Memory B cell (primary cell): ENCODE results near the gene DDX60.
"Not testable (repeated sequence)": the region's sequence is repeated elsewhere in the genome, so short reads cannot be mapped to it uniquely, and the experiment has no call there.

ENCODE experiments used
- ATAC-seq: fragments of 150-1000 bp; cut with Tn5 transposase; 2 replicates; pipeline ENCODE4 v1.10.0; 2021; ENCODE audit warnings: low read depth, mild to moderate bottlenecking, moderate library complexity
- DNase-seq, 2 donors: peaks; one replicate each; pipeline ENCODE4 v3.0.0; 2022; ENCODE audit warnings: low spot score in 2 of 2
- H3K27ac Mint-ChIP-seq: one replicate; pipeline ENCODE4 v1.8.0; 2022; ENCODE audit warnings: mild to moderate bottlenecking, moderate library complexity, mixed read lengths
- H3K27me3 Mint-ChIP-seq: one replicate; pipeline ENCODE4 v1.8.0; 2022; ENCODE audit warnings: mixed read lengths
- H3K36me3 Mint-ChIP-seq: one replicate; pipeline ENCODE4 v1.8.0; 2022; ENCODE audit warnings: mild to moderate bottlenecking, mixed read lengths
- H3K4me1 Mint-ChIP-seq: one replicate; pipeline ENCODE4 v1.8.0; 2022; ENCODE audit warnings: mixed read lengths
- H3K4me3 Mint-ChIP-seq: one replicate; pipeline ENCODE4 v1.8.0; 2022; ENCODE audit warnings: mild to moderate bottlenecking, moderate library complexity, mixed read lengths
- H3K9me3 Mint-ChIP-seq: one replicate; pipeline ENCODE4 v1.8.0; 2022; ENCODE audit warnings: mixed read lengths

The DDX60 gene

GRCh38 chr4:168269896-168270295 is 48.7 kb downstream of the DDX60 start:
- no peaks in the 10 kb centered on the region for H3K4me1 Mint-ChIP-seq
- H3K27ac Mint-ChIP-seq = no peak overlapping the region
- ATAC-seq (no peak), DNase-seq (no peak)
- no peaks in the 10 kb centered on the region for H3K9me3 Mint-ChIP-seq
- no peaks in the 10 kb centered on the region for H3K27me3 Mint-ChIP-seq
- no peak overlapping the region for H3K4me3 Mint-ChIP-seq
- H3K36me3 Mint-ChIP-seq = peaks cover 50% of the 10 kb centered on the region

GRCh38 chr4:168265327-168265726 is 53.2 kb downstream of the DDX60 start:
- no peak for DNase-seq
- Mint-ChIP-seq H3K27ac (no peak overlapping the region), H3K9me3 (no peaks in the 10 kb centered on the region), H3K36me3 (peaks cover 40% of the 10 kb centered on the region), H3K4me1 (no peaks in the 10 kb centered on the region), H3K4me3 (no peak overlapping the region), H3K27me3 (no peaks in the 10 kb centered on the region)
- no peak for ATAC-seq

GRCh38 chr4:168264903-168265302 is 53.6 kb downstream of the DDX60 start:
- DNase-seq (no peak), ATAC-seq (no peak)
- H3K36me3 Mint-ChIP-seq = peaks cover 42% of the 10 kb centered on the region

GRCh38 chr4:168263039-168263438 is 55.5 kb downstream of the DDX60 start:
- H3K36me3 Mint-ChIP-seq = peaks cover 34% of the 10 kb centered on the region
- H3K4me3 Mint-ChIP-seq = no peak overlapping the region
- ATAC-seq = no peak
- DNase-seq = no peak
- H3K27me3 Mint-ChIP-seq = no peaks in the 10 kb centered on the region
- H3K4me1 Mint-ChIP-seq = no peaks in the 10 kb centered on the region
- no peaks in the 10 kb centered on the region for H3K9me3 Mint-ChIP-seq
- no peak overlapping the region for H3K27ac Mint-ChIP-seq

More at GRCh38 chr4:168264903-168265302, 53.6 kb downstream of the DDX60 start:
- no peaks in the 10 kb centered on the region for H3K9me3 Mint-ChIP-seq
- H3K4me3 Mint-ChIP-seq = no peak overlapping the region
- no peak overlapping the region for H3K27ac Mint-ChIP-seq
- H3K27me3 Mint-ChIP-seq = no peaks in the 10 kb centered on the region
- no peaks in the 10 kb centered on the region for H3K4me1 Mint-ChIP-seq

- Mint-ChIP-seq H3K4me1 (peaks cover 3% of the 10 kb centered on the region), H3K9me3 (no peaks in the 10 kb centered on the region), H3K27me3 (no peaks in the 10 kb centered on the region), H3K4me3 (no peak overlapping the region), H3K27ac (no peak overlapping the region), H3K36me3 (peaks cover 34% of the 10 kb centered on the region)
- DNase-seq = no peak
- no peak for ATAC-seq
Observed at GRCh38 chr4:168259096-168259495, 59.5 kb downstream of the DDX60 start.

GRCh38 chr4:168257768-168258167 is 60.8 kb downstream of the DDX60 start:
- H3K4me1 Mint-ChIP-seq = peaks cover 3% of the 10 kb centered on the region
- ATAC-seq (peak; percentile 53), DNase-seq (no peak)
- H3K36me3 Mint-ChIP-seq = peaks cover 40% of the 10 kb centered on the region
- no peaks in the 10 kb centered on the region for H3K9me3 Mint-ChIP-seq
- no peak overlapping the region for H3K27ac Mint-ChIP-seq
- H3K4me3 Mint-ChIP-seq = no peak overlapping the region
- H3K27me3 Mint-ChIP-seq = no peaks in the 10 kb centered on the region

GRCh38 chr4:168248176-168248710 is 70.3 kb downstream of the DDX60 start:
- DNase-seq (no peak), ATAC-seq (no peak)
- Mint-ChIP-seq H3K27me3 (no peaks in the 10 kb centered on the region), H3K4me1 (no peaks in the 10 kb centered on the region), H3K4me3 (no peak overlapping the region), H3K27ac (no peak overlapping the region), H3K36me3 (peaks cover 56% of the 10 kb centered on the region), H3K9me3 (peaks cover 3% of the 10 kb centered on the region)

GRCh38 chr4:168247603-168248002 is 70.9 kb downstream of the DDX60 start:
- no peaks in the 10 kb centered on the region for H3K27me3 Mint-ChIP-seq
- no peaks in the 10 kb centered on the region for H3K4me1 Mint-ChIP-seq
- peaks cover 58% of the 10 kb centered on the region for H3K36me3 Mint-ChIP-seq
- no peak for ATAC-seq
- H3K27ac Mint-ChIP-seq = no peak overlapping the region
- peaks cover 7% of the 10 kb centered on the region for H3K9me3 Mint-ChIP-seq
- no peak overlapping the region for H3K4me3 Mint-ChIP-seq
- no peak for DNase-seq

- Mint-ChIP-seq H3K9me3 (peaks cover 11% of the 10 kb centered on the region), H3K4me3 (no peak overlapping the region), H3K27ac (no peak overlapping the region), H3K4me1 (peaks cover 5% of the 10 kb centered on the region), H3K27me3 (no peaks in the 10 kb centered on the region), H3K36me3 (peaks cover 67% of the 10 kb centered on the region)
- ATAC-seq (no peak), DNase-seq (no peak)
Observed at GRCh38 chr4:168241953-168242352, 76.6 kb downstream of the DDX60 start.

GRCh38 chr4:168240821-168241220 is 77.7 kb downstream of the DDX60 start:
- Mint-ChIP-seq H3K4me1 (peaks cover 5% of the 10 kb centered on the region), H3K4me3 (no peak overlapping the region), H3K36me3 (peaks cover 61% of the 10 kb centered on the region), H3K27me3 (no peaks in the 10 kb centered on the region), H3K9me3 (peaks cover 11% of the 10 kb centered on the region), H3K27ac (no peak overlapping the region)
- ATAC-seq (no peak), DNase-seq (no peak)

- Mint-ChIP-seq H3K9me3 (peaks cover 5% of the 10 kb centered on the region), H3K4me1 (no peaks in the 10 kb centered on the region), H3K36me3 (peaks cover 51% of the 10 kb centered on the region), H3K27me3 (no peaks in the 10 kb centered on the region), H3K27ac (no peak overlapping the region), H3K4me3 (no peak overlapping the region)
- DNase-seq = no peak
- no peak for ATAC-seq
Observed at GRCh38 chr4:168221301-168221700, 97.3 kb downstream of the DDX60 start.

- Mint-ChIP-seq H3K4me1 (no peaks in the 10 kb centered on the region), H3K27me3 (no peaks in the 10 kb centered on the region), H3K4me3 (no peak overlapping the region), H3K27ac (no peak overlapping the region), H3K9me3 (peaks cover 5% of the 10 kb centered on the region), H3K36me3 (peaks cover 52% of the 10 kb centered on the region)
- ATAC-seq = no peak
- DNase-seq = no peak
Observed at GRCh38 chr4:168220893-168221292, 97.7 kb downstream of the DDX60 start.

GRCh38 chr4:168218645-168219044 is 99.9 kb downstream of the DDX60 start:
- Mint-ChIP-seq H3K4me3 (no peak overlapping the region), H3K27me3 (no peaks in the 10 kb centered on the region), H3K4me1 (no peaks in the 10 kb centered on the region), H3K9me3 (peaks cover 9% of the 10 kb centered on the region), H3K36me3 (peaks cover 64% of the 10 kb centered on the region), H3K27ac (no peak overlapping the region)
- no peak for DNase-seq
- no peak for ATAC-seq

GRCh38 chr4:168213511-168213910 is 105.0 kb downstream of the DDX60 start:
- Mint-ChIP-seq H3K36me3 (peaks cover 43% of the 10 kb centered on the region), H3K9me3 (peaks cover 12% of the 10 kb centered on the region)
- H3K27me3 Mint-ChIP-seq, H3K27ac Mint-ChIP-seq, H3K4me3 Mint-ChIP-seq, DNase-seq, H3K4me1 Mint-ChIP-seq, ATAC-seq: not testable (repeated sequence)

- Mint-ChIP-seq H3K27ac (no peak overlapping the region), H3K4me1 (peaks cover 2% of the 10 kb centered on the region), H3K9me3 (peaks cover 10% of the 10 kb centered on the region), H3K36me3 (peaks cover 37% of the 10 kb centered on the region), H3K27me3 (no peaks in the 10 kb centered on the region), H3K4me3 (no peak overlapping the region)
- ATAC-seq (no peak), DNase-seq (no peak)
Observed at GRCh38 chr4:168212656-168213055, 105.9 kb downstream of the DDX60 start.
